OCI-LY3 (cell line): ENCODE data around the gene CACNA1C.

Source experiments
- CTCF ChIP-seq: fragments of 200-600, 300-600 bp; sonication (generic); IDR thresholded peaks from 2 replicates; pipeline ENCODE4 v1.5.1; 2014; ENCODE audit warnings: antibody characterized with exemption, low read length, low read depth
- EZH2phosphoT487 ChIP-seq: fragments of 200-600 bp; shearing (Covaris generic); IDR thresholded peaks from 2 replicates; pipeline ENCODE4 v1.6.1; 2018; ENCODE audit warnings: antibody characterized with exemption, mixed run types, low read depth

- TF ChIP-seq CTCF (no peak), EZH2phosphoT487 (no peak)
Observed at GRCh38 chr12:2023365-2023764, 29.4 kb upstream of the CACNA1C start.
